ENCODE measurements around the gene SOCS1.
A peak's percentile ranks its signal among the peaks of the same experiment; 100 is the strongest.

The SOCS1 gene

DNA sequence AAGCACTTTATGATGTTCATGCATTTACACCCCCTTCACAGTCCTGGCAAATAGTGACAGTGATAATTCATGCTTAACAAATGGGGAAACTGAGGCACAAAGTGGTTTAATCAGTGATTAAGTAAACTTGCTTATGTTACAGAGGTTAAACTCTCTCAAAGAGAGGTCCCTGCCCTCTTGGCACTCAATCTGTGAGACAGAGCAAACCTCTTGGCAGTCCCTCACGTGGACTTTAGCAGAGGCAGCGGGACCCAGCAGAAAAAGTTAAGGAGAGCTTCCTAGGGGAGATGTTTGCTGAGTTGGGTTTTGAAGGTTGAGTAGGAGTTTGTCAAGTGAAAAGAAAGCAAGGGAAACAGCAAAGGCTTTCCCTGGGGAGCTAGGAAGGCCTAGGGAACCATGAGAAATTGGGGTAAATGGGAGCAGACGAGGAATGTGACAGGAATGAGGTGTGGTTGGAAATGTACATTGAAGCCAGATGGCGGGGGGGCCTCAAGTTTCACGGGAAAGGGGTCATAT, 10.7 kb downstream of the SOCS1 start:
- no peak for DNase-seq

DNA sequence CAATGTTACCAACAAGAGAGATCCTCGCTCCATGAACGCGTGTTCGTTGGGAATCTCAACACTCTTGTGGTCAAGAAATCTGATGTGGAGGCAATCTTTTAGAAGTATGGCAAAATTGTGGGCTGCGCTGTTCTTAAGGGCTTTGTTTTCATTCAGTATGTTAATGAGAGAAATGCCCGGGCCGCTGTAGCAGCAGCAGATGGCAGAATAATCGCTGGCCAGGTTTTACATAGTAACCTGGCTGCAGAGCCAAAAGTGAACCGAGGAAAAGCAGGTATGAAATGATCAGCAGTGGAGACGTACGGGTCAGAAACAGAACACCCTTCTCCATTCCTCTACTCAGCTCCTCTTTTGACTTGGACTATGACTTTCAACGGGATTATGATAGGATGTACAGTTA, 13.3 kb downstream of the SOCS1 start:
- DNase-seq = peak in 1 of 14 donors; percentile 83

DNA sequence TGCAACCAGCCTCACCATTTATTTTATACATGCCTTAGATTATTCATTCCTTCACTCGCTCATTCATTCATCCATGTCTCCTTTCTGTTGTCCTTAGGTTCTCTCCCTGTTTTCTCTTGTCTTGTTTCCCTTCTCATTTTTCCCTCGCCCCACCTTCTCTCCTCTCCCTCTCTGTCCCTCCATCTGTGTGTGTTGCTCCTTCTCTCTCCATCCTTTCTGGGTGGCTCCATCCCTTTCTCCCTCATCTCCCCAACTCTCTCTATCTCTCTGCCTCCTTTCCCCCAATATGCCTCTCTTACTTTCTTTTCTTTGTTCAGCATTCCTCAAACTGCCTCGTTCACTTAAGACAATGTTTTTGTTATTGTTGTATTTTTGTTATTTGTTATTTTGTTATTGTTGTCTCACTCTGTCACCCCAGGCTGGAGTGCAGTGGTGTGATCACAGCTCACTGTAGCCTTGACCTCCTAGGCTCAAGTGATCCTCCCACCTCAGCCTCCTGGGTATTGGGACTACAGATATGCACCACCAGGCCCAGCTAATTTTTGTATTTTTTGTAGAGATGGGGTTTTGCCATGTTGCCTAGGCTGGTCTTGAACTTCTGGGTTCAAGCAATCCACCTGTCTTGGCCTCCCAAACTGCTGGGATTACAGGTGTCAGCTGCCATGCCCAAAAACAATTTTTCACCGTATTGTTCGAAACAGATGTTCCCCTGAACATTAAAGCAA, 14.4 kb downstream of the SOCS1 start:
- no peak for DNase-seq

DNA sequence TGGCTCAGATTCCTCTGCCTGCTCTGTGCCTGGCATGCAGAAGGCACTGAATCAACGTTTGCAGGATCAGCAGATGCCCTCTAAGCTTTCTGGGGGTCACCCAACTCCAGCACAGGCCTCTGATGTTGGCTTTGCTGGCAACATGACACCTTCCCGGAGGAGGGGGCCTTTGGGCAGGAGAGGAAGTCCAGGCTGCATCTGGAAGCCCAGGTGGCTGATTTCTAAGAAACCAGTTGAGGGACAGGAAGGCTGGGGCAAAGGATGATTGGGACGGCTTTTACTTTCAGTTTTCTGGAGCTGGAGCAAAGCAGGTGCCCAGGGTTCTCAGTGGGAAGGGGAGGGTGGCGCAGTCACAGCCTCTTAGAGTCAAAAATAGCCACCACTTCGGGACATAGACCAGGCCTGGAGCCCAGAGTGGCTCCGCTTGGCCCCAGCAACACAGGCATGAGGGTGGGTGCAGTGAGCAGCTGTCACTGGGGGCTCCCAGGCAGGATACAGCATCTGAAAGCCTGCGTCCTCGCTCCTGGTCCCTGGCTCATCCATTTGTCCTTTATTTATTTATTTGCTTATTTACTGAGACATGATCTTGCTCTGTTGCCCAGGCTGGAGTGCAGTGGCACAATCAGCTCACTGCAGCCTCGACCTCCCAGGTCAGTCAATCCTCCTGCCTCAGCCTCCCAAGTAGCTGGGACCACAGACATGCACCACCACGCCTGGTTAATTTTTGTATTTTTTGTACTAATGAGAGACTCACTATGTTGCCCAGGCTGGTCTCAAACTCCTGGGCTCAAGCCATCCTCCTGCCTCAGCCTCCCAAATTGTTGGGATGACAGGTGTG, 15.1 kb downstream of the SOCS1 start:
- DNase-seq = peak in 1 of 14 donors; percentile 19

DNA sequence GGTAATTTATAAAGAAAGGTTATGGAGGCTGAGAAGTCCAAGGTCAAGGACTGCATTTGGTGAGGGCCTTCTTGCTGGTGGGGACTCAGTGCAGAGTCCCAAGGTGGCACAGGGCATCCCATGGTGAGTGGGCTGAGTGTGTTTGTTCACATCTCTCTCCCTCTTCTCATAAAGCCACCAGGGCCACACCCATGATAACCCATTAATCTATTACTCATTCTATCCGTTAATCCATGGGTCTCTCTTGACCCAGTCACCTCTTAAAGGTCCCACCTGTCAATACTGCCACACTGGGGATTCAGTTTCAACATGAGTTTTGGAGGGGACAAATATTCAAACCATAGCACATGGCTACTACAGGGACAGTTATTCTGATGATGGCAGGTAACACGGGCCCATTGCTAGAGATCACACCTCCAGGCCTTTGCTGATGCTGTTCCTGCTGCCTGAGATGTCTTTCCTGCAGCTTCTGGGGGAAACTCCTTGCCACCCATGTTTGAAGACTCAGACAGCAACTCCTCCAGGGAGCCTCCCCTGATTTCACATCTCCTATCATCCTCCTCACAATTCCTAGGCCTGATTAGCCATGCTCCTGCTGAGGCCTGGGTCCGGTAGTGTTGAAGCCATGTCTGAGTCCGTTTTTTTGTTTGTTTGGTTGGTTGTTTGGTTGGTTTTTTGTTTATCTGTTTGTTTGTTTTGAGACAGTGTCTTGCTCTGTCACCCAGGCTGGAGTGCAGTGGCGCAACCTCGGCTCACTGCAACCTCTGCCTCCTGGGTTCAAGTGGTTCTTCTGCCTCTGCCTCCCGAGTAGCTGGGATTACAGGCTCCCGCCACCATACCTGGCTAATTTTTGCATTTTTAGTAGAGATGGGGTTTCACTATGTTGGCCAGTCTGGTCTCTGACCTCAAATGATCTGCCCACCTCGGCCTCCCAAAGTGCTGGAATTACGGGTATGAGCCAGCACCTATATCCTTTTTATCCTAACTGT, 16.1 kb downstream of the SOCS1 start:
- no peak for DNase-seq

DNA sequence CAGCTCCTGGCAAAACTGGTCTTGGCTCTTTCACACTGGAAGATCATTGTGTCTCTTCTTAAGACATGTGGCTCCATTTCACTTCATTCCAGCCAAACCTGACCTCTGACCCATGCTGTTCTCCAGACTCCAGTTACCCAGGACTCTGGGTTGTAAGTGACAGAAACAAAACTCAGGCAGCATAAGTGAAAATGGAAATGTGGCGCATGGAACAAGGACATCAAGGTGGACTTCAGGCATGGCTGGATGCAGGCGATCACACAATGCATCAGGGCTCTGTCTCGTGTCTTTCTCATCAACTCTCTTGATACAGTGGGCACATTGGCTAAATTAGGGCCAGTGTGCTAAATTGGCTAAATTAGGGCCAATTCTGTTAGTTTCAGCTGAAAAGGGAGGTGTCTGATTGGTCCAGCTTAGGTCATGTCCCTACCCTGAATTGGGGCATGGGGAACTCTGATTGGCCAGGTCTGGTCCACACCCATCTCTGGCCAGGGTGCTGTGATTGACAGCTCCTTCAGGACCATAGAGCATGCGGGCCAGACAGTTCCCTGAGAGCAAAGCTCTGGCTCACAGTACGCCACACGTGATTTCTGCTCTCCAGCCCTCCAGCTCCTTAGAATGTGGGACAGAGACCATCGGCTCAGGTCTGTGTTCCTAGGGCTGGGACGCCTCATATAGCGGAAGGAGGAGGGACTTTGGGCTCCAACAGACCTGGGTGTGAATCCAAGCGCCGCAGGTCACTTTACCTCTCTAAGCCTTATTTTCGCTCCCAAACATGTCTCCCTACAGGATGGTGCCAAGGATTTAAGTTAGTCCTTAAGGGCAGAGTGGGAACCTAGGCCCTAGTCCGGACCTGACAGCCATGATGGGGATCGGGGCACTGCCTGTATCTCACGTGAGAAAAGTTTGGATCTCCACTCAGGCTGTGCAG, 17.5 kb downstream of the SOCS1 start:
- no peak for DNase-seq

DNA sequence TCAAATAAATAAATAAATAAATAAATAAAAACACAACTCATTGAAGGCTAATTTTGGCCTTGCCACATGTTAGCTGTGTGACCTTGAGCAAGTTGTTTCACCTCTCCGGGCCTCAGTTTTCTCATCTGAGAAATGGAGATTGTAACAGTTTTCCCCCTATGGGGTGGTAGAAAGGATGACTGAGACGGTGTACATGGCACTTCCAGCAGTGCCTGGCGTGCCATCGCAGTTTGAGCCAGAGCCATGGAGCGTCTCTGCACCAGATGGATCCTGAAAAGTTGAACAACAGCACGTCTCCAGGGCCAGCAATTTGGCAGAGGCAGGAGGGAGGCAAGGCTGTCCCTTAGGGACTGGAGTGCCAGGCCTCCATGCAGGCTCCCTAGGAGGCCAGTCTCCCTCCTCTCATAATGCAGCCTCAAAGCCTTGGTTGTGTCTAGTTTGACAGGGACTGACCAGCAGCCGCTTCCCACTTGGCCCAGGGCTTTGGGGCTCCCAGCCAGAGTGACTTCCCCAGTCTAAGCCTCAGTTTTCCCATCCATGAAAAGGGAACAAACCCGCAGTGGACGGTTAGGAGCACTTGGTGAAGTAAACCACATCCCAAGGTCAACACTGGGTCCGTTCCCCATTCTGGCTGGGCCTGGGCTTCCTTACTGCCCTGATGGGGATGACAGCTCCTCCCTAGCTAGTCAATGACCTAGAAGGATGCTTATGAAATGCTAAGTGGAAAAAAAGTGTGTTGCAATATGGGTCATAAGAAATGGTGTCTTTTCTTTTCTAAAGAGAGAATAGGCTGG, 19.3 kb downstream of the SOCS1 start:
- DNase-seq = no peak

DNA sequence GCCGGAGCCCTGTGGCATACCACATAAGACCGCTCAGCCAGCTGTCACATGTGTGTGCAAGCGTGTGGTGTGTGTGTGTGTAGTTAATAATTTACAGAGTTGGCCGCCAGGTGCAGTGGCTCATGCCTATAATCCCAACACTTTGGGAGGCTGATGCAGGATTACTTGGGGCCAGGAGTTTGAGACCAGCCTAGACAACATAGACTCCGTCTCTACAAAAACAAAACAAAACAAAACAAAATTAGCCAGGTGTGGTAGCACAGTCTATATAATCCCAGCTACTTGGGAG, 20.4 kb downstream of the SOCS1 start:
- DNase-seq = no peak

DNA sequence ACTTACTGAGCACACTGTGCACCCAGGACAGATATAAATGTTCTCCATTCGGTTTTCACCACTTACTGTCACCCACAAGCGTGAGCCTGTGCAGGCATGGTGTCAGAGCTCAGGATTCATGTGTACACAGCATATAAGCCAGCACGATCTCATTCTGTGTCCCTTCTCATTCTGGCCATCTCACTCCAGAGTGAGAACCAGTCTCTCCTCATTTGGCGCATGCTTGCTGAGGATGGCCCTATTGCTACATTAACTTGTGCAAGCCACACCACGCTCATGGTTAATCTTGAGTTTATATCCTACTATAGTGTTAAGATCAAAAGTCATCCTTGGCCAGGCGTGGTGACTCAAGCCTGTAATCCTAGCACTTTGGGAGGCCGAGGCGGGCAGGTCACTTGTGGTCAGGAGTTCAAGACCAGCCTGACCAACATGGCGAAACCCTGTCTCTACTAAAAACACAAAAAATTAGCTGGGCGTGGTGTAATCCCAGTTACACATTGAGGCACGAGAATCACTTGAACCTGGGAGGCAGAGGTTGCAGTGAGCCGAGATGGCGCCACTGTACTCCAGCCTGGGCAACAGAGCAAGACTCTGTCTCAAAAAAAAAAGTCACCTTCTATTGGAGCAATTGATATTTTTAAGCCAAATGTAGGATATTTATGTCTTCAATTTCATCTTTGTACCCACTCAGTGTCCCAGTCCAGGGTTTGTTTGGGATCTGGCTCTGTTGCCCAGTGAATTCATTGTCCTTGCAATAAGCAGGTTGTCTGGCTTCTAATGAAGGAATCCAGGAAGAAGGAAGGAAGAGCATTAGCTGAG, 20.9 kb downstream of the SOCS1 start:
- DNase-seq = no peak

DNA sequence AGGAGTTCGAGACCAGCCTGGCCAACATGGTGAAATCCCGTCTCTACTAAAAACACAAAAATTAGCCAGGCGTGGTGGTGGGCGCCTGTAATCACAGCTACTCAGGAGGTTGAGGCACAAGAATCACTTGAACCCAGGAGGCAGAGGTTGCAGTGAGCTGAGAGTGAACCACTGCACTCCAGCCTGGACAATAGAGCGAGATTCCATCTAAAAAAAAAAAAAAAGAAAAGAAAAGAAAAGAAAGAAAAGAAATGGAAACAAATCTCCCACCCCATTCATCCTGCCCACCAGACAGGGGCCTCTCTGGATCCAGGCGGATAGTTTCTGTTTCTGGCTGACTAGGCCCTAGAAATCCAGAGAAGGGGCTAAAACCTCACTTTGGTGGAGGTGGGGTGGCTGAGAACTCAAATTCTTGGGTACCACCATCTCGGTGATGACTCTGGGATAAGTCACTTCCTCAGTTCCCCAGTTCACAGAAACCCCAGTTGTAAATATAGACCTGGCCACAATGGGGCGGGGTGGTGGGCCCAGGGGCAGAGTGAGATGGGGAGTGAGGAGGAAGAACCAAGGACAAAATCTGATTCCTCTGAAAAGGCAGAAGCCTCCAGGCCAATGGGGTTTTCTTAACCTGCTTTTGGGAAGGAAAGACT, 22.2 kb downstream of the SOCS1 start:
- no peak for DNase-seq

DNA sequence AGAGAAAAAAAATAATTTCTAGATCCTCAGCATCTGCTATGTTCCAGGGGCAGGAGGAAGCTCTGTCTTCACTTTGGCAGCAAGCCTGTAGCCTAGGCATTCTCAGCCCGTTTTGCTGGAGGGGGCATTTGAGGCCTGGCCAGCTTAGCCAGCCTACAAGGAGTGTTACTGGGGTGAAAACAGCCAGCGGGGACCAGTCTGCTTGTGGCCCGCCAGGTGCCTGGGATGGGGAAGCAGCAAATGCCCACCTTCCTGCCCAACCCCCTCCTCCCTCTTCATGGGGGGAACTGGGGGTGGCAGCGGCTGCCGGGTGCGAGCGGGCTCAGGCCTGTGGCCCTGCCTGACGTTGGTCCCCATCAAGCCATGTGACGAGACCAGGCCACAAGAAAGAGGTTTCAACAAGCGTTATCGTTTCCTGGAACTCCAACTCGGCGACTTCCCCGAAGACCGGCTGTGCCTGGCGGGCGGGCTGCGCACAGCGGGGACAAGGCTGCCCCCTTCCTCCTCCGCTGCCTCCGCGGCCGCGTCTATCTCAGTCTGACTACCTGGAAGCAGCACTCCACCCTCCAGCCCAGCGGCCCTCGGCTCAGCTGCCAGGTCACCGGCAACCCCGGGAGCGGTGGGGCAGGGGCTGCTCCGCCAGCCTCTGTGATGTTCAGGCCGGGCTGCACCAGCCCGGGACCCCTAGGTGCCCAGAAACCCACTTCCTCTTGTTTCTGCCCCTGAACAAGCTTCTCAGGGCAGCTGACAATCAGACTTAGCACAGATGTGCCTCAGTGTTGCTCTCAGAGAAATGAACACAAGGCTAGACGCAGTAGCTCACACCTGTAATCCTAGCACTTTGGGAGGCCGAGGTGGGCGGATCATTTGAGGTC, 22.9 kb downstream of the SOCS1 start:
- DNase-seq = peak in 4 of 14 donors; percentile 3 to 77 (median 24)

DNA sequence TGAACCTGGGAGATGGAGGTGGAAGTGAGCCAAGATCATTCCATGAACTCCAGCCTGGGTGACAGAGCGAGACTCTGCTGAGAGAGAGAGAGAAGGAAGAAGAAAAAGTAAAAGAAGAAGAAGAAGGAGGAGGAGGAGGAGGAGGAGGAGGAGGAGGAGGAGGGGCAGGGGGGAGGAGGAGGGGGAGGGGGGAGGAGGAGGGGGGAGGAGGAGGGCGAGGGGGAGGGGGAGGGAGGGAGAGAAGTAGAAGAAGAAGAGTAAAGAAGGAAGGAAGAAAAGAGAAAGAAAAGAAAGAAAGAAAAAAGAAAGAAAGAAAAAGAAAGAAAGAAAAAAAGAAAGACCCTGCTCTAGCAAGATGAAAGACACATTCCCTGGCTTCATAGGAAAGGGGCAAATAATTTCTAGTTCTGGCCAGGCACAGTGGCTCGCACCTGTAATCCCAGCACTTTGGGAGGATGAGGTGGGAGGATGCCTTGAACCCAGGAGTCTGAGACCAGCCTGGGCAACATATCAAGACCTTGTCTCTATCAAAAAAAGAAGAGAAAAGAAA, 23.6 kb downstream of the SOCS1 start:
- DNase-seq = no peak

DNA sequence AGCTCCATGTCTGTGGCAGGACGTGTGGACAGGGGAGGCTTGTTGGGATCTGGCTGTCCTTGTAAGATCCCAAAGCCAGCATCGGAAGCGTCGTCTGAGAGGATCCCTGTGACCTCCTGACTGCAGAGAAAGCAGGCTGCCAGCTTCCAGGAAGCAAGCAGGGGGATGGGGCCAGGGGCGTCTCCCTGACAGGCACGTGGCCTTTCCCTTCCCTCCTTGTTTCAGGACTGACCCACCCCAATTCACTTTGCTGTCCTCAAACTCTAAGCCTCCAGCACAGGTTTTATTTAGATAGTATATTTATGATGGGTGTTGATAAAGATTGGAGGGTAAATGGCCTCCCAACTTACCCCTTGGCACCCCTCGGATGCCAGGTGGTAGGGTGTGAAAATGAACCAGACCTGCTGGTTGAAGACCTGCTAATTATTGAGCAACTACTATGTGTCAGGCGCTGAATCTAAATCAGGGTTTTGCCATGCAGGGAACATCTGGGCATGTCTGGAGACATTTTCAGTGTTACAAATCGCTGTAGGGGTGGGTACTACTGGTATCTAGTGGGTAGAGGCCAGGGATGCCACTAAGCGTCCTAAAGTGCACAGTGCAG, 24.5 kb downstream of the SOCS1 start:
- no peak for DNase-seq

DNA sequence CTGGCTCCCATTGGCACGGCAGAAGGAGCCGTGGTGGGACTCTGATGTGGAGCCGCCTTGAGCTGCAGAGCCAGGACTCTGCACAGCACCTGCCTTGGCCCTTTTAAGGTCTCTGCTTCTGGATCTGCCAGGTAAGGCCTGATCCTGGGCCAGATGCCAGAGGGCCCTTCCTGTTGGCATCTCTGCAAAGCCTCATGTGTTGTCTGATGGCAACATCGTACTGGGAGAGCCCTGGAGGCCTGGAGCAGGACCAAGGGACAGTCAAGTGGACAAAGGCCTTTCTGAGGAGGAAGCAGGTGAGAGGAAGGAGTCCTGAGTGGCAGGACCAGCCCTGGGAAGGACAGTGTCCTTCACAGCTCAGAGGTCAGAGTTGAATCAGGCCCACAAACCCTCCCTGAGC, 26.1 kb downstream of the SOCS1 start:
- DNase-seq = peak in 1 of 14 donors; percentile 81

DNA sequence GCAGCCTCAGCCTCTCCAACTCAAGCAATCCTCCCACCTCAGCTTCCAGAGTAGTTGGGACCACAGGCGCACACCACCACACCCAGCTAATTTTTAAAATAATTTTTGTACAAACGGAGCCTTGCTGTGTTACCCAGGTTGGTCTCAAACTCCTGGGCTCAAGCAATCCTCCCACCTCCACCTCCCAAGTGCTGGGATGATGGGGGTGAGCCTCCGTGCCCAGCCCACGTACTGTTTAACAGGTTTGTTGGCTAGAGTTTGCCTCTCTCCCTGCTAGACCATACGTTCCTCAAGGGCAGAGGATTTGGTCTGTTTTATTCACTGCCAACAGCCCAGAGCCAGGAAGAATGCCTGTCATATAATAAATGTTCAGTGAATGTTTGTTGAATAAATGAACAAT, 26.6 kb downstream of the SOCS1 start:
- no peak for DNase-seq

DNA sequence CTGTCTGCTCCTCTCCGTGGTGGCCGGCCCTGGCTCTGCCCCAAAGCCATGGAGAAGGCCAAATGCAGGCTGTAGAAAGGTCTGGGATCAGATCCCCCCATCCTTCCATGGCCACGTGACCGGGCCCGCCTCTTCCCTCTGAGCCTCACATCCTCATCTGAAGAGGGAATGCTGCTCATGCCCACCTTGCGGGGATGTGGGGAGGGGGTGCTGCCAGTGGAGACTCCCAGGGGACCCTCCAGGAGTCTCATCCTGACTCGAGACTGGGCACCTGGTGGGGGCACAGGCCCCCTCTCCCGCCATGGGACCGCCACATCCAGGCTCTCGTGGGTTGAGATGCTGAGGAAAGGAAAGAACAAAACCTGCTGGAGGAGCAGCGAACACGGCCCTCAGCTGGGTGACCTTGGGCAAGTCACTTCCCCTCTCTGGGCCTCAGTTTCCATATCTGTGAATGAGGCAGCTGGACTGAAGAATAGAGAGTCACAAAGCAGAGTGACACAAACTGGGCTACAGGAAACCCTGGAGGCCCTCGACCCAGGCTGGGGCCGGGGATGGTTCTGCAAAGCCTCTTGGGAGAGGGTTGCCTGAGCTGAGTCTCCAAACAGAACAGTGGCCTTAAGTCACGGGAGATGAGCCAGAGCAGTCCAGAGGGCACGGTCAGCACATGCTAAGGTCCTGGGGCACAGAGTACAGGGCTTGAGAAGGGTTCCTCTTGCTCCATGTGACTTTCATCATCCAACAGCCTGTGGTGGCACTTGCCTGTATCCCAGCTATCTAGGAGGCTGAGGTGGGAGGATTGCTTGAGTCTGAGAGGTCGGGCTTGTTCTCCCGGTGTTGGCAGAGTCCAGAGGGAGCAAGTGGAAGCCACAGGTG, 30.1 kb downstream of the SOCS1 start:
- no peak for DNase-seq

All from C1 segment of cervical spinal cord (tissue), 14 donors.